Mesothelial cell of epicardium (in vitro differentiated cells): Measurements from ENCODE around the gene MANF. TPM values are rescaled to one million over a fixed set of nuclear protein-coding genes. Genes with fewer than 3 reads are reported as not detected.

Experiments used
- DNase-seq, 2 experiments: peaks; one replicate each; pipeline ENCODE4 v3.0.0; 2021; ENCODE audit warnings: low spot score in 2 of 2; ENCODE audit not compliant: unreplicated experiment in 2 of 2
- H3K27ac Mint-ChIP-seq: 2 replicates; pipeline ENCODE4 v1.8.0; 2021; ENCODE audit warnings: mixed read lengths
- H3K27me3 Mint-ChIP-seq: 2 replicates; pipeline ENCODE4 v1.8.0; 2021; ENCODE audit warnings: low read depth, mixed read lengths
- H3K36me3 Mint-ChIP-seq: 2 replicates; pipeline ENCODE4 v1.8.0; 2021; ENCODE audit warnings: mixed read lengths
- H3K4me1 Mint-ChIP-seq: 2 replicates; pipeline ENCODE4 v1.8.0; 2021; ENCODE audit warnings: mixed read lengths
- H3K4me3 Mint-ChIP-seq: 2 replicates; pipeline ENCODE4 v1.8.0; 2021; ENCODE audit warnings: mild to moderate bottlenecking, moderate library complexity, mixed read lengths
- H3K9me3 Mint-ChIP-seq: 2 replicates; pipeline ENCODE4 v1.8.0; 2021; ENCODE audit warnings: mixed read lengths
- CTCF ChIP-seq: fragments of 200-600 bp; sonication (generic); IDR thresholded peaks from one replicate; pipeline ENCODE4 v1.5.0; 2021; ENCODE audit warnings: antibody characterized with exemption; ENCODE audit not compliant: unreplicated experiment
- total RNA-seq: library from RNA; stranded (reverse); gene quantifications from 3 replicates; pipeline ENCODE4 v1.2.1, GENCODE V29; 2021

Gene MANF
- 99.7 to 112 TPM (median 100 TPM) in 3 replicates for total RNA-seq

GRCh38 chr3:51384726-51385473, at the start of gene MANF:
MANF (plus strand) TSS chr3:51385291; CDS start chr3:51385343, 52 bp downstream.
- Mint-ChIP-seq H3K9me3 (no peaks in the 10 kb centered on the region), H3K4me1 (peaks cover 48% of the 10 kb centered on the region), H3K4me3 (peak within 1 kb of the TSS; percentile 97), H3K27me3 (no peaks in the 10 kb centered on the region), H3K36me3 (peaks cover 2% of the 10 kb centered on the region), H3K27ac (peak within 1 kb of the TSS; percentile 100)
- TF ChIP-seq CTCF, result no peak
- DNase-seq, result peak; percentile 94 to 97

DNA sequence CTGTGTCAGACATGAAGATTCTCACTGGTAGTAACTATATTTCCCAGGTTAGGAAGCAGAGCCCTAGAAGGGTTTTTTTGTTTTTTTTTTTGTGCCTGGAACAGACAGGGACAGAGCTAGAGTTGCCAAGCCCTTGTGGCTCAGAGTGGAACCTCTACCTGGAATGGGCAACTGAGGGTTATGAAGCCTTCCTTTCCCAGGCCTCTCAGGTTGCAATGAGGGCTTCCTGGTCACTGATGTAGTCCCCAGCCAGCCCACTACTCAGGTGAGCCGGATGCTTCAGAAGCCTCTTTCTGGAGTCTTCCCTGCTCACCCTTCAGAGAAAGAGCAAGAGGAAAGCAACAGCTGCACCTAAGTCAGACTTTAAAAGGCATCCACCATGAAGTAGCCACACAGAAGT, 48.8 kb upstream of the MANF start:
- no peak for TF ChIP-seq CTCF
- H3K36me3 Mint-ChIP-seq, result peaks cover 11% of the 10 kb centered on the region

GRCh38 chr3:51337666-51338065, 47.4 kb upstream of the MANF start:
- no peaks in the 10 kb centered on the region for H3K27me3 Mint-ChIP-seq
- H3K9me3 Mint-ChIP-seq, result no peaks in the 10 kb centered on the region
- H3K4me3 Mint-ChIP-seq, result no peak overlapping the region
- peaks cover 9% of the 10 kb centered on the region for H3K36me3 Mint-ChIP-seq
- H3K4me1 Mint-ChIP-seq, result peaks cover 13% of the 10 kb centered on the region
- no peak for TF ChIP-seq CTCF
- DNase-seq, result no peak
- no peak overlapping the region for H3K27ac Mint-ChIP-seq

More for the DNA sequence above, 48.8 kb upstream of the MANF start:
- H3K4me1 Mint-ChIP-seq, result peaks cover 13% of the 10 kb centered on the region
- no peaks in the 10 kb centered on the region for H3K9me3 Mint-ChIP-seq
- no peak overlapping the region for H3K4me3 Mint-ChIP-seq
- no peak for DNase-seq
- H3K27ac Mint-ChIP-seq, result no peak overlapping the region
- no peaks in the 10 kb centered on the region for H3K27me3 Mint-ChIP-seq

DNA sequence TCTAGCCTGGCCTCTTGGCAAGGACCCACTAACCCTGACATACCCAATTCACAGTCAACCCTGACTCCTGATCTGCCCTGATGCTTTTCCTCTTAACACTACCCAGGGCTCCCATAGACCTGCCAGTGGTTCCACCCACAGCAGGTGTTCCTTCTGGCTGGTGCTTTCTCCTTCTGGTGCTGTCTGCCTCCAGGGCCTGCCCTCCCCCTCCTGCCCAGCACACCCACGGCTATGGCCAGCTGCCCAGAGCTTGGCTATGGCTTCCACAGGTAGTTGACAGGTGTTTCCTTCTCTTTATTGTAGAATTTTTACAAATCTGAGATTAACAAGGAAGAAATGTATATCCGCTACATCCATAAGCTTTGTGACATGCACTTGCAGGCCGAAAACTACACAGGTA, 46.5 kb upstream of the MANF start:
- H3K27me3 Mint-ChIP-seq, result no peaks in the 10 kb centered on the region
- no peak for DNase-seq
- no peak overlapping the region for H3K27ac Mint-ChIP-seq
- peaks cover 13% of the 10 kb centered on the region for H3K4me1 Mint-ChIP-seq
- peaks cover 3% of the 10 kb centered on the region for H3K36me3 Mint-ChIP-seq
- TF ChIP-seq CTCF, result no peak
- H3K4me3 Mint-ChIP-seq, result no peak overlapping the region
- H3K9me3 Mint-ChIP-seq, result no peaks in the 10 kb centered on the region

- Mint-ChIP-seq H3K36me3 (peaks cover 1% of the 10 kb centered on the region), H3K27ac (peak overlapping the region; percentile 89), H3K9me3 (no peaks in the 10 kb centered on the region), H3K4me1 (peaks cover 13% of the 10 kb centered on the region), H3K4me3 (no peak overlapping the region), H3K27me3 (no peaks in the 10 kb centered on the region)
- no peak for DNase-seq
- no peak for TF ChIP-seq CTCF
Observed at GRCh38 chr3:51340013-51340829, 44.9 kb upstream of the MANF start.
